HCT116 (cell line): ENCODE measurements around the gene POPDC2. TPM values are rescaled to one million over a fixed set of nuclear protein-coding genes. Genes with fewer than 3 reads are reported as not detected.
"Not testable (repeated sequence)": the region's sequence is repeated elsewhere in the genome, so short reads cannot be mapped to it uniquely, and the experiment has no call there.

ENCODE experiments used
- ATAC-seq: fragments of 200-7000 bp; cut with Tn5 transposase; 2 replicates; pipeline ENCODE4 v1.9.1; 2020; ENCODE audit warnings: mild to moderate bottlenecking, moderate library complexity
- BruUV-seq: library from RNA; stranded (reverse); fragments of 400-500 nt; replicated peaks from 2 replicates; lab custom pipeline; 2021; lab: Mats Ljungman, UMichigan
- CTCF ChIA-PET: fragments of 300-600 bp; sonication (Branson Sonifier 250); formaldehyde crosslinking; loops from one replicate; lab custom pipeline; 2021; ENCODE audit warnings: antibody characterized with exemption; lab: Charles Lee
- POLR2A ChIA-PET: fragments of 300-600, 350-600 bp; sonication (Branson Sonifier 250); formaldehyde crosslinking; loops from one replicate; lab custom pipeline; 2021; ENCODE audit warnings: antibody characterized with exemption; lab: Charles Lee
- RAD21 ChIA-PET, 2 experiments: fragments of 300-600 bp; sonication (Branson Sonifier 250); formaldehyde crosslinking; loops; one replicate each; lab custom pipeline; 2023; ENCODE audit warnings: low total read pairs in 2 of 2; ENCODE audit not compliant: uncharacterized antibody in 2 of 2, unreplicated experiment in 2 of 2, low non-redundant PET in 1 of 2; lab: Charles Lee
- DNase-seq: peaks from one replicate; pipeline ENCODE4 v3.0.0-alpha.2; 2010; ENCODE audit warnings: low read depth, low spot score
- H2AFZ ChIP-seq: fragments of 200-600 bp; shearing (Covaris generic), sonication (generic); 2 replicates; pipeline ENCODE4 v1.6.1; 2017; ENCODE audit warnings: low read depth, mixed run types, mixed read lengths, antibody characterized with exemption, low read length; ENCODE audit not compliant: poor library complexity, severe bottlenecking
- H3K27ac ChIP-seq: 2 replicates; pipeline ENCODE4 v1.5.1; 2012; ENCODE audit warnings: low read depth, low read length
- H3K27me3 ChIP-seq: fragments of 200-600 bp; sonication (generic); 2 replicates; pipeline ENCODE4 v1.6.1; 2016; ENCODE audit warnings: mixed run types, low read length, mixed read lengths; ENCODE audit not compliant: insufficient read depth
- H3K36me3 ChIP-seq, 2 experiments: fragments of 200-500 bp in 1 of 2; fragments of 200-600 bp in 1 of 2; sonication (Bioruptor generic) in 1 of 2; sonication (generic) in 1 of 2; 2 replicates each; pipeline versions ENCODE4 v1.5.1 to v1.6.1; 2014 to 2016; ENCODE audit warnings: low read length in 2 of 2, inconsistent platforms in 1 of 2, mixed read lengths in 1 of 2, mixed run types in 1 of 2; ENCODE audit not compliant: insufficient read depth in 2 of 2, control insufficient read depth in 1 of 2
- H3K4me1 ChIP-seq, 2 experiments: fragments of 200-600 bp in 1 of 2; sonication (generic) in 1 of 2; 2 replicates each; pipeline versions ENCODE4 v1.5.1 to v1.6.1; 2012 to 2017; ENCODE audit warnings: low read length in 2 of 2, inconsistent platforms in 1 of 2, mild to moderate bottlenecking in 1 of 2, mixed read lengths in 1 of 2, mixed run types in 1 of 2, moderate library complexity in 1 of 2; ENCODE audit not compliant: insufficient read depth in 2 of 2, control insufficient read depth in 1 of 2
- H3K4me2 ChIP-seq: fragments of 200-600 bp; sonication (generic); 2 replicates; pipeline ENCODE4 v1.6.1; 2017; ENCODE audit warnings: mixed run types, low read length, mixed read lengths
- H3K4me3 ChIP-seq, 2 experiments: fragments of 200-600 bp in 1 of 2; sonication (generic) in 1 of 2; replicated peaks in 1 of 2; 2 replicates each; pipeline ENCODE4 v1.5.1; 2011 to 2016; ENCODE audit warnings: low read length in 2 of 2, control low read depth in 1 of 2, low read depth in 1 of 2, mild to moderate bottlenecking in 1 of 2, mixed read lengths in 1 of 2, mixed run types in 1 of 2
- H3K79me2 ChIP-seq: fragments of 200-600 bp; sonication (generic); 2 replicates; pipeline ENCODE4 v1.6.1; 2017; ENCODE audit warnings: mild to moderate bottlenecking, mixed run types, low read length, moderate library complexity, mixed read lengths; ENCODE audit not compliant: insufficient read depth
- H3K9ac ChIP-seq: fragments of 200-600 bp; sonication (generic); 2 replicates; pipeline ENCODE4 v1.6.1; 2016; ENCODE audit warnings: low read length, mixed read lengths
- H3K9me2 ChIP-seq: fragments of 200-600 bp; sonication (generic), shearing (Covaris generic); 2 replicates; pipeline ENCODE4 v1.6.1; 2017; ENCODE audit warnings: mixed run types, mild to moderate bottlenecking, moderate library complexity; ENCODE audit not compliant: insufficient read depth
- H3K9me3 ChIP-seq, 2 experiments: fragments of 200-500 bp in 1 of 2; fragments of 200-600 bp in 1 of 2; sonication (Bioruptor generic) in 1 of 2; sonication (generic) in 1 of 2; 2 replicates each; pipeline ENCODE4 v1.6.1; 2014 to 2017; ENCODE audit warnings: low read length in 2 of 2, mixed read lengths in 2 of 2, inconsistent platforms in 1 of 2, low read depth in 1 of 2, mild to moderate bottlenecking in 1 of 2, mixed run types in 1 of 2, moderate library complexity in 1 of 2; ENCODE audit not compliant: control insufficient read depth in 1 of 2, insufficient read depth in 1 of 2
- H4K20me1 ChIP-seq: fragments of 200-600 bp; sonication (generic), shearing (Covaris generic); 2 replicates; pipeline ENCODE4 v1.6.1; 2017; ENCODE audit warnings: mixed run types, mild to moderate bottlenecking, moderate library complexity; ENCODE audit not compliant: insufficient read depth
- CEBPB ChIP-seq: IDR thresholded peaks from 2 replicates; pipeline ENCODE4 v1.6.1; 2012; ENCODE audit warnings: low read depth
- EGR1 ChIP-seq: IDR thresholded peaks from 2 replicates; pipeline ENCODE4 v1.6.1; 2012; ENCODE audit warnings: low read depth
- MAX ChIP-seq: IDR thresholded peaks from 2 replicates; pipeline ENCODE4 v1.6.1; 2012
- RAD21 ChIP-seq: IDR thresholded peaks from 2 replicates; pipeline ENCODE4 v1.6.1; 2012; ENCODE audit warnings: low read depth, mild to moderate bottlenecking
- SRF ChIP-seq: IDR thresholded peaks from 2 replicates; pipeline ENCODE4 v1.6.1; 2012; ENCODE audit warnings: low read depth
- ZNF274 ChIP-seq: fragments of 200-500 bp; sonication (Bioruptor generic); IDR thresholded peaks from 2 replicates; pipeline ENCODE4 v1.6.1; 2014; ENCODE audit warnings: mild to moderate bottlenecking, low read depth, low read length, inconsistent platforms
- intact Hi-C: fragments of 100-400 bp; cut with micrococcal nuclease; formaldehyde crosslinking; loops from 2 replicates; pipeline ENCODE4 v1.10.0; 2022
- total RNA-seq: library from RNA; stranded (reverse); gene quantifications from one replicate; pipeline ENCODE4 v1.2.1, GENCODE V29; 2021; ENCODE audit not compliant: unreplicated experiment

The POPDC2 gene
- total RNA-seq, 1 experiment from 2014 or later: 1.6 TPM

- TF ChIP-seq MAX: no peak
- TF ChIP-seq EGR1: no peak
Measured at GRCh38 chr3:119595639-119596334, 64.6 kb downstream of the POPDC2 start (continued).

GRCh38 chr3:119594929-119595328 lies 65.5 kb downstream of the POPDC2 start:
- H3K4me2 ChIP-seq, H3K9me3 ChIP-seq, H3K27me3 ChIP-seq, BruUV-seq, H4K20me1 ChIP-seq, DNase-seq, H3K9ac ChIP-seq, ATAC-seq, H2AFZ ChIP-seq, POLR2A ChIA-PET, H3K27ac ChIP-seq, CTCF ChIA-PET, RAD21 ChIA-PET, H3K79me2 ChIP-seq, H3K4me3 ChIP-seq, intact Hi-C loops, H3K36me3 ChIP-seq, H3K9me2 ChIP-seq: not testable (repeated sequence)
- H3K4me1 ChIP-seq: peaks cover 0 to 14% of the 10 kb centered on the region in 2 experiments; a peak in 2 of 4 replicates

- Histone ChIP-seq H3K27ac (no peak overlapping the region), H3K4me3 (no peak overlapping the region), H3K27me3 (no peaks in the 10 kb centered on the region), H3K36me3 (no peaks in the 10 kb centered on the region), H3K4me2 (no peak overlapping the region), H3K79me2 (no peaks in the 10 kb centered on the region), H4K20me1 (no peaks in the 10 kb centered on the region), H3K9me3 (no peaks in the 10 kb centered on the region), H3K4me1 (peaks cover 0 to 14% of the 10 kb centered on the region in 2 experiments; a peak in 2 of 4 replicates), H2AFZ (no peak overlapping the region), H3K9me2 (no peaks in the 10 kb centered on the region), H3K9ac (no peak overlapping the region)
- BruUV-seq: no TSS peak
- CTCF ChIA-PET: no interaction called here
- POLR2A ChIA-PET: no interaction called here
- RAD21 ChIA-PET: no interaction called here
- no peak for TF ChIP-seq MAX
- no peak for TF ChIP-seq ZNF274
- TF ChIP-seq SRF: no peak
- no peak for TF ChIP-seq CEBPB
- no peak for TF ChIP-seq RAD21
- intact Hi-C loops: no loop called here
- ATAC-seq: no peak
- DNase-seq: no peak
Measured at GRCh38 chr3:119594066-119594465, 66.3 kb downstream of the POPDC2 start.
